T-helper 2 cell (primary cell): Measurements from ENCODE around the gene CCSER1.
A peak's percentile ranks its signal among the peaks of the same experiment; 100 is the strongest.

Experiments
- DNase-seq, 5 experiments: peaks; one replicate each; pipeline versions ENCODE4 v3.0.0 to v3.0.0-alpha.2; 2012 to 2022
- total RNA-seq, 2 donors: gene quantifications; one replicate each; lab custom pipeline; 2026; lab: John Stamatoyannopoulos, UW

The CCSER1 gene
- total RNA-seq, result 0.31 to 0.47 reads per million in 2 donors

DNA sequence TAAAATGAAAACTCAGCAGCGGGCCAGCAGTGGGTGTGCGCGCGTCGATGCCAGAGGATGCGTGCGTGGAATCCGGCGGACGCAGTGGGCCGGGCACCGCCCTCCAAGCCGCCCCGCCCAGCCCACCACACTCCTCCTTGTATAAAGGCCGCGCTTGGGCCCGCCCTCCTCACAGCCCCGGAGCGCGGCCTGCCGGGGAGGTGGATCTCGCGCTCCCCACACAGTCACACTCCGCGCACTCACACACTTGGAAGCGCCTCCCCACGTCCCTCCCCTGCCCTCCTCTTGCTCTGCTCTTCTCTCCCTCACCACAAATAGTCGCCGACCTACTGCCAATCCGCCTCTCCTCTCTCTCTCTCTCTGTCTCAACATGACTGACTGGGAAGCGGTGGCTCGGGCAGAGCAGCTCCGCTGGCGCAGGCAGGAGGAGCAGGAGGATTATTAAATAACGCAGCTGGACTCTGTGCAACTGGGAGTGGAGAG is at the start of gene CCSER1:
TSS of gene CCSER1 (plus strand) at position 172 of the 483 bp plus-strand sequence.
- peak in 2 of 5 experiments; percentile 5 to 34 for DNase-seq

DNA sequence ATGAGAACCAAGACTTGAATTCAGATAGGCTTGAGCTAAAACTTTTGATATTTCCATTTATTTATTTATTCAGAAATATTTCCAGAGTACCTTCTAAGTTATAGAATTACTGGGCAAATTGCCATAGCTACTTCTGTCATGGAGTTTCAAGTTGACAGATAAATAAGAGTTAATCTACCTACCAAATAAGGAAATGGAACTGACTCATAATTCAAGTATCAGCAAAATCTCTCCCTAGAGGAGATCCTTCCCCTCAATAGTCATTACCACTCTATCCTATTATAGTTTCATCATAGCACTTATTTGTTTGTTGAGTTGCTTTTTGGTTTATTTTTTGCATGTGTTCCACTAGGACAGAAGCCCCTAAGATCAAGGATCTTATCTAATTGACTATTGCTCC is 48.8 kb upstream of the CCSER1 start:
- DNase-seq, result peak in 1 of 5 experiments; percentile 2

DNA sequence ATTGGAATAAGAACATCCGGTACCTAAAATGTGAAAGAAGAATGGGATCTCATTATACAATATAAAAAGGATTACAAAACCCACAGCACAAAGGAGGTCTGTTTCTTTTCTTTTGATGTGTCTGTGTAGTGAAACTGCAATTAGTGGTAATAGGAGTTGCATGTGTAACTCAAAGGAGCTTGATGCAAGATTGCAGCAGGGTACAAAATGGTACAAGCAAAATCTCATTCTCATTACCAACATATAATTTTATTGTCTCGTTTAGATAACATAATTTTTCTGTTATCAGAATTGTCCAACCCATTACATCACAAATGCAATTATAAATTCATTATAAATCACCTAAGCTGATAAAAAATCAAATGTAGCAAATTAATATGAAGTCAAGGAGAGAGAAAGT is 47.1 kb upstream of the CCSER1 start:
- DNase-seq, result no peak

DNA sequence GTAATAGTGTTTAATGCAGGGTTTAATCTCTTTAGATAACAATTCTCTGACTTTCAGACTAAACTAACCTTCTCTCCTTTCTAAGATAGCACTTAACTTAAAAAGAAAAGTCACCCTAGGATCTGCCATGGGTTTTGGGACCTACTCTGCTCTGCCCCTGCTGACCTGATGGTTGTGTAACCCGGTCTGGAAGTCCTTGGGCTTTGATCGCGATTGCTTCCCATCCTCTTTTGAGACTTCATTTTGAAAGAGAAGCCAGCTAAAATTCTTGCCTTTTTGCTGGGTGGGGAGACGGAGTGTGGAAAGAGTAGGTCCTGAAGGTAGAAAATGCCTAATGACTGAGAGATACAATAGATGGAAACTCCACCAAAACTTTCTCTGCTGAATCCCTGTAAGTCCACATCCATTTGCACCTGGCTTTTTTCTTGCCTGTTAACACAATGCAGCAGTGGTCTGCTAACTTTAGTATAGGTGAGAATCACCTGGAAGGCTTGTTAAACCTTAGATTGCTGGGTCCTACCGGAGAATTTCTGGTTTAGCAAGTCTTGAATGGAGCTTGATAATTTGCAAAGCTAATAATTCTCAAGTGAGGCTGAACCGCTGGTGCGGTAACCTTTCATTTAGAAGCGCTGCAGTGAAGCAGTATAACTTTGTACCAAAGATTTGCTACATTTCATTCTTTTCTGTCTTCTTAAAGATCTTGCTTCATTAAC is 45.6 kb upstream of the CCSER1 start:
- no peak for DNase-seq

DNA sequence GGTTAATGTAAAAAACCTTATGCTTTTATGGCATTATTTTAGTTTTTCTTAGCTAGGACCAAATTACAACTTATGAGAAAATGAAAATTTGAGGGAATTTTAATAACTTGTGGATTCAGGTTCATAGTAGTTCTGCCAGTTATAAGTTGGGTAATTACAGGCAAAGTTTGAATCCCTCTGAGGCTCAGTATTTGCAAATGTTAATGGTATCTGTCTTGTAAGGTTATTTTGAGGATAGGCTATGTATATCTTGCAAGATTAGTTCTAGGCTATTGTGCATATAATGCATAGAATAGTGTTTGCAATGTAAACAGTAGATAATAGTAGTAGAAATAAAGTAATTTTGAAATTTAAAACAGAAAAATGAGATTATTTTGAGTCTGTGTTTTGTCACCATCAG is 44.7 kb upstream of the CCSER1 start:
- no peak for DNase-seq

DNA sequence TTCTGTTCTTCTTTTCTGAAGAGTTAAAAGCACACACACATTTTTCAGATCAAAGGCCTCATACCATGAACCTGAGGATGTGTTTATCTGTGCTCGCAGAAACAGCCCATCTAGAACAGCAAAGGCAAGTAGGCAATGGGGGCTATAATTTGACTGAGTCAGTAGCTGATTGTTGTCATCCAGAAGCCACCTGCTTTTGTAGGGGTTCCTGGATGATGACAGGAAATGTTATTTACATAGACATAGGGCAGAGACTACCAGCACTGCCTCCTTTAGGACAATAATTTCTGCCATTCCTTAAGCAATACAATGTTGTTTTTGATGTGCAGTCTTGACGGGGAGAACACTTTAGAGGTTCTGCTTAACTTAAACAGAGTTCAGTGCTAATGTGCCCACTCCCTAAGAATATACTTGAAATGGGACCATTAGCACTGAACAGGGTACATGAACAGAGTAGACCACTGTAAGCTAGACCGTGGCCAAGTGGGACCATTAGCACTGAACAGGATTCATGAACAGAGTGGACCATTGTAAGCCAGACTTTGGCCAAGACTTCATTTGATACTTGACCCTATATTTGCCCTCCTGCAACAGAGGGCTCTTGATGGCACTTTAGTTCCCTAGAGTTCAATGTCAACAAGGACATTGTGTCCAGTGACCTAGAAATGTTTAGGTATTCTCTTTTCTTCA is 42.8 kb upstream of the CCSER1 start:
- DNase-seq, result no peak

DNA sequence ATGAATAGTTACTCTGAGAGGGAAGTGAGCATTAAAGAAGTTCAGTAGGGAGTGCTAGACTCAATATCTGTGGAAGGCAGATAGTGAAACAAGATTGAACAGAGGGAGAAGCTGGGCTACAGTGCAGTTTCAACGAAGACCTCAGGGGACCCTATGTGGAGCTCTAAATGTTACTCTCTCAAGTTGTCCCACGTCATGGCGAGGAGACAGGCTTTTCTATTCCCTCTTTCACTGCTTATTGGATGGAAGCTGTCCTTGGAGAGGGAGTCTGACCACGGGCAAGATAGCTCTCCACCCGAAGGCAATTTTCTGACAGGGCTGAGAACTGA is 42.3 kb upstream of the CCSER1 start:
- DNase-seq, result no peak

DNA sequence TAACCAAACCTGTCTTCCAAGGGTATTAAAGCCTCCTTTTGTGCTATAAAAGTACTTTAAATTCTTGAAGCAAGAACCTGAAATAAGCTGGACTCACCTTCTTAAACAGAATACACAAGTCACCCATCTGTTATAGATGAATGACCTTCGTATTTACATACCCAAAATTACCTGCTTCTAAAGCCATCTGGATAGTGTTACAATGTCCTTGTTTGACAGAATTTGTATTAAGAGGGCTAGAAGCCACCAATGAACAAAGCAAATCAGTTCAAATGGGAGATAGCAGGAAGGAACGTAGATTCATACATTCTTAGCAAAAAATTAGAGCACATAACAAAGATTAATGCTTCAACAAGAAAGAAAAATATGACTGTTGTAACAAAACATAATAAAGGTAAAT is 33.7 kb upstream of the CCSER1 start:
- DNase-seq, result no peak

DNA sequence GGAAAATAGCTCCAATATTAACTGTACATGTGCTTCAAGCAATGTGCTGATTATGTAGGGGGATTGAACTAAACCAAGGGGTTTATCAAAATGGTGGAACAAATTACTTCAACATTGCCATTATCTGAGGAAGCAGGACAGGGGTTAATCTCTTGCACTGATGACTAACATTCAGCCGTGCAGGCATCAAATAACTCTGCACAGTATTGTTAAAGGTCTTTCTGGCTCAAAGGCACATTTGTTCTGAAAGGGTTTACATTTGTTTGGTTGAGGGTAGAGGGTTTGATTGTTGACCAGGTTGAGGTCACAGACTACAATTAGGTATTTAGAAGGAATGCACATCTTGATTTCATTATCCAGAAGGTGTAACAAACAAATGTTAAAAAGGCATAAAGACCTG is 32.2 kb upstream of the CCSER1 start:
- DNase-seq, result no peak

DNA sequence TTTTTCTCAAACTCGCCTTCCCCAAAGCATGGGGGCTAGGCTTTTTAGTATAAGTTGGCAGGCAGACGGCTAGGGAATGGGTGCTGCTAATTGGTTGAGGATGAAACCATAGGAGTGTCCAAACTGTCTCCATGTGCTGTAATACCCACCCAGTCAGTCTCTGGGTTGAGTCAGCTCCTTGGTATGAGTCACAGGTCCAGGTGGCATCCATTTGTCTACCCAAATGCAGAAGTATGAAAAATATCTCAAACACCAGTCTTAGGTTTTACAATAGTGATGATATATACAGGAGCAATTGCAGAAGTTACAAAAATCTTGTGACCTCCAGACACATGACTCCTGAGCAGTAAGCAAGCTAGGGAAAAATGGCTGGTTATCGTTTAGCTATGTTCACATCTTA is 27.4 kb upstream of the CCSER1 start:
- DNase-seq, result no peak

DNA sequence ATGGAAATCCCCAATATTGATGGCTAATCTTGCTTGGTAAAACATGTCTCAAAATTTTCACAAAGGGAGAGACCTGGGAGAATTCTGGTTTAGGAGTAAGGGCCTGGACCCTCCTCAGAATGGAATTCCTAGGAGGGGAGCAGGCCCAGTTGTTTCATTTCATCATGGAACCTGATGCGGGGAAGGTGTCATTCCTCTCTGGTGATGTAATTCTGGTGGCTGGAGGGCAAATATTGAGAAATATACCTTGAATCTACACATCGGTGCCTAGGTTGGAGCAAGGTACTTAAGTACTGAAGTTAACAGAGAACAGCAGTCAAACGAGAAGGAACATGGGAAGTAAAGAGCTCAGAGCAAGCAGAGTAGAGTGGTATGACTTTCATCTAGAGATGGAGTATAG is 23.2 kb upstream of the CCSER1 start:
- no peak for DNase-seq

DNA sequence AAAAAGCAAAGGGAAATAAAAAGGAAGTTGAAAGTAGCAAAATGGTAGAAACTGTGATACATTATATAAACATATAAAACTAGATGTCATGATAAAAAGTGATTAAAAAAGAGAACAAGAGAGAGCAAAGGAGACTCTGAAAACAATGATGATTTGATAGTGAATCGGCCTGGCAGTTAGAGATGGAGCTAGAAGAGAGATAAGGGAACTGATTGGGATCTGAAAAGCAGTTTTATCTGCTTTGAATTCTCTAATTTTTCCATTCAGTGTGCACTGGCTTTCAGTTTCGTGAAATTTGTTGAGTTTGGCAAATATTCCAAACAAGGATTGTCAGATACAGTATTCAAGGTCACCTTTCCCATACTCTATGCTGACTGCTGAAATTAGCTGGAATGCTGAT is 21.9 kb upstream of the CCSER1 start:
- no peak for DNase-seq

DNA sequence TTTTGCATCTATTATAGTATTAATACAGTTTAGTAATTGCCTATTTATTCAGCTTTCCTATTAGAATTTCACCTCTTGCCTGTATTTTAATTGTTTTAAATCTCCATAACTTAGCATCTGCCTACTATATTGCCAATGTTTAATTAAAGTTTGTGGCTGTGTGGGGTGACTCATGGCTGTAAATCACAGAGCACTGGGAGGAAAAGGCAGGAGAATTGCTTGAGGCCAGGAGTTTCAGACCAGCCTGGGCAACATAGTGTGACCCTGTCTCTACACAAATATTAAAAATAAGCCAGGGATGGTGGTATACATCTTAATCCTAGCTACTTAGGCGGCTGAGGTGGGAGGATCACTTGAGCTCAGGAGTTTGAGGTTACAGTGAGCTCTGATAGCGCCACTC is 14.5 kb upstream of the CCSER1 start:
- no peak for DNase-seq

DNA sequence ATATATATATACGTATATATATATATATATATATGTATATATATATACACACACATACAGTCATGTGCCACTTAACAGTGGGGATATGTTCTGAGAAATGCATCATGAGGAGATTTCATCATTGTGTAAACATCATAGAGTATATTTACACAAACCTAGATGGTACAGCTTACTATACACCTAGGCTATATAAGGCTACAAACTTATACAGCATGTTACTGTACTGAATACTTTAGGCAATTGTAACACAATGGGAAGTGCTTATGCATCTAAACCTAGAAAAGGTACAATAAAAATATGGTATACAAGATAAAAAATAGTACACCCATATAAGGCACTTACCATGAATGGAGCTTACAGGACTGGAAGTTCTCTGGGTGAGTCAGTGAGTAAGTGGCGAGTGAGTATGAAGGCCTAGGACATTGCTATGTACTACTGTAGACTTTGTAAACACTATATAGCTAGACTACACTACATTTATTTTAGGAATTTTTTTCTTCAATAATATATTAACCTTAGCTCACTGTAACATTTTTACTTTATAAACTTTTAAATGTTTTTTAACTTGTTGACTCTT is 13.2 kb upstream of the CCSER1 start:
- DNase-seq, result no peak

DNA sequence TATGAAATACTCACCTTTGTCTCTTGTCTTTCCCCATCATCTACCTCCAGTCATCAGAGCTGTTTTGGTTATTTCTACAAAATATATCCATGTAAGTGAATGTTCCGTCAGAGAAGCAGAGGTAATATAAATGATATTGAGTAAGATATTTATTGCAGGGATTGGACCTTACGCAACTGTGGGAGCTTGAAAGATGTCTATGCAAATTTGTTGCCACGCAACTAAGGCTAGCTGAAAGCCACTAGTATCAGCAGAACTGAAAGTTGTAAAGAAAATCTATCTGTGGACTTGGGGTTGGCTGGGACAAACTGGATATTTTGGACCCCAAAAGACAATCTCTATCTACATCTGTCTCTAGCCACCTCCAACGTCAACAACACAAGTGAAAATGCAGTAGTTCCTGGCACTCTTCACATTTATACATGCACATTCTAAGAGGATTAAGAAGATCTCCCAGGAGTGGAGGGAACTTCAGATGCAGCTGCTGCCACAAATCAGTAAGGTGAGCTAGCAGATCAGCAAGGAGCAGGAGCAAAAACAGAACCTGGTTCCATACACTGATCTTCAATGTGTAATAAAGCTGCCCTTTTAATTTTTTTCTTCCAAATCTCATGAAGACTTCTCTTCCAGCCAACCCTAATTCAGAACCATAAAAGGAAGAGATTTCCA is 8.5 kb upstream of the CCSER1 start:
- DNase-seq, result no peak

DNA sequence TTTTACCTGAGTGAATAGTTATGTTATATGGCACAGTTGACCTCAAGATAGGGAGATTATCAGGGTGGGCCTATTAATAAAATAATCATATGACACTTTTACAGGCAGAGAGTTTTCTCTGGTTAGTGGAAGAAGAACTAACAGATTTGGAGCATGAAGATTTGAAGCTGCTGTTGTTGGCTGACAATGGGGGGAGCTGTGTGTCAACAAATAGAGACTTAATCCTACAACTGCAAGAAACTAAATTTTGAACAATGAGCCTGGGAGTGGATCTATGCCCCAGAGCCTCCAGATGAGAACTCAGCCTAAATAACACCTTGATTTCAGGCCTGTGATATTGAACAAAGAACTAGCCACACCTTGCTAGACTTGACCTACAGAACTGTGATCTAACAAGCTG is 7.2 kb upstream of the CCSER1 start:
- DNase-seq, result no peak

DNA sequence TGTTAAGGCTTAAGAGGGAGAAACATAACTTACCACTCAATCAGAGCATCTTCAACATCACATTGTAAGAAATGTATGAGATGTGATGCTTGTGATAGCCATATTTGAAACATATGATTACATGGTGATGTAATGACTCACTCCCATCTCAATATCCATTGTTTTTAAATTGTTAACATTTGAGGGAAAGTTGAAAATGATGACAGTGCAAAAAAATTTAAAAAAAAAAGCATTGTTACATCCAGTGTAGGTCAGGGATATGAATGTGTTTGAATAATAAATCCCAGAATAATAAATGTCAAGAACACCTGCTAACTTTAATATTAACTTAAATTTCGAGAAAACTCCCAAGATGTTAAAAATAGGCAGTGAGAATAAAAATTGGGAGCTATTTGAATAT is 6.4 kb upstream of the CCSER1 start:
- DNase-seq, result no peak

DNA sequence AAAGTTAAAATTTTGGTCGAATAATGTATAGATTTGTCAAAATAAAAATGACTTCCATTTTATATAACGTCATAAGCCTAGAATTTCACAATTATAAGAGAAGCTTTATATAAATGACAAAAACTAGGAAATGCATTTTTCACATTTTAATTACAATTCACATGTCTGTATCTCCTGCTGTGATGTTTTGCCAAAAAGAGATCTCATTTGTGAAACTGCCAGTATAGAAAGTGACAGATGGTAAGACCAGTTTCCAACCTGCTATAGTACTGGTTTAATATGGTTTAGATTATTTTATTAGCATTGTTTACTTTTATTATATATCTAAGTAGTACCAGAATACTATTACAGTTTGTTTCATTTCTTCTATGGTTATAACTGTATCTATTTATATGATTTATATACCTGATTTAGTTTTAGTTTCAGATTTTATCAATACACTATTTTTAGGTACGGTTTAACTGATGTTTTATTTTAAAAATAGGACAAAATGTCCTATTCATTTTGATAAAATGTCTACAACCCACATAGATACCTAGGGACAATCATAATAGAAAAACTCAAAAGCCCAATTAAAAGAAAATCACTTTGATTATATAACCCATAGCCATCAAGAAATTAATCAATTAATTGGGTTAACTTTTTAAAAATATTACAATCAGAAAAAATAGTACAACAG is 5.4 kb upstream of the CCSER1 start:
- DNase-seq, result no peak

DNA sequence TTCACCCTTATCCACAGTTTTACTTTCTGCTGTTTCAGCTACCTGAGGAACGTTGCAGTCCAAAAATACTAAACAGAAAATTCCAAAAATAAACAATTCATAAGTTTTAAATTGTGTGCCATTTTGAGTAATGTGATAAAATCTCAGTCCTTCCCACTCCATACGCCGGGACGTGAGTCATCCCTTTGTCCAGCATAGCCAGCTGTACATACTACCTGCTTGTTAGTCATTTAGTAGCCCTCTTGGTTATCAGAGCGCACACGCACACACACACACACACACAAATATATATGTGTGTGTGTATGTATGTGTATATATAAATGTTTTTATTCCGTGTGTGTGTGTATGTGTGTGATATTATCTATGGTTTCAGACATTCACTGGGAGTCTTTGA is 4.8 kb upstream of the CCSER1 start:
- no peak for DNase-seq

DNA sequence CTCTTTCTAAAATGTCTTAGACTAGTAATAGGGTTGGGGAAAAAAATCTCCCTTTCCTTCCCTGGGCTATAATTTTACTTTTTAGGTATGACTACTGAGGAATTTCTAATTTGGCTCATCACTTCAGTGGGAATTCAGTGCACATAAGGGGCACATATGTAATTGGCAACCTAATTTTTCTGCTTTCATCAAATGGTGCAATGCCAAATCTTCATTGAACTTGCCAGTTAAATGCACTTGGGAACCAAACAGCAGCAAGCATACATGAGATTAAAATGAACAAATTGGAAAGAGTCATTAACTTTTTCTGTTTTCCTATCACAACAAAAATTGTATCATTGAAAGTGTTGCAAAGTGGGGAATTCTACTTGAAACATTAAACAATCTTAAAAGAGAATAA is 2.9 kb upstream of the CCSER1 start:
- DNase-seq, result no peak

DNA sequence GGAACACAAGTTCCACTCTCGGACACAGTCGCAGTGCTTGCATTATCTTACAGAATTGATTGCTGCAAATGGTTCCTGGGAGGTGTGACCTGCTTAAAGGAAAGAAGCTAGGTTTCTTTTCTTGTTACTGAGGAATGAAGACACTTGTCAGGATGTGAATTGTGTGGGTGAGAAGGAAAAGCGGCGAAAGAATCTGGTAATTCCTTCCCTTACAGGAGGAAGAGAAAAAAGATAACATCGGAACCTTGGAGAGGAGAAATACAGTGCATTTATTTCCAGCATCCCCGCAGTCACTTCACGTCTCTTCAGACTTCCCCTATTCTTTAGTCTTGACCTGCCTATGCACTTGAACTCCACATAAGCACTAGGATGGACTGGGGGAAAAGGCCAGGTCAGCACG is 389 bp upstream of the CCSER1 start:
- DNase-seq, result no peak

DNA sequence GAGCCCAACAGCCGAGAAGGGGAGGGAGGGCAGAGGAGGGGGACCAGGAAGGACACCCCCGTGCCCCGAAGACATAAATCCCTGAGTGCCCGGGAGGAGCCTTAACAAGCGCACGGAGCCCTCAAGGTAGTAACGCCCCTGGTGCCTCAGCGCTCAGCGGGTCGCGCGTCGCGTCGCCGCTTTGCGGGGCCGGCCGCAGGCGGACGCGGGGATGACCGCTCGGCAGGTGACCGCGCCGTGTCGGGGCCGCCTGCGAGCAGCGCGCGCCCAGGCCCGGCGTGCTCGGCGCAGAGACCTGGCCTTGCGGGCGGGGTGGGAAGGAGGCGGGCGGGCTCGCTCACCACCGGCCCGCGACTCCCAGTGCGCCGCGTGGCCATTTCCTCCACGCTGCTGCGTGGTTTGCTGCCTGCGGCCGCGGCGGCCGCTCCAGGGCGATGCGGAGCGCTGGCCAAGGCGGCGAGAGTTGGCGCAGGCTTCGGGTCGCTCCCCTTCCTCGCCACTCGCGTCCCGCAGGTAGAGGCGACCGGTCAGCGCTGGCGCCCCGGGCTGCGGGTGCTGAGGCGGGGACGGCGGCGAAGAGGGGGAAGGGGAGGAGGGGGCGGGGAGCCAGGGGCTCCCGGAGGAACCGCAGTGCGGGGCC is 632 bp downstream of the CCSER1 start:
- peak in 1 of 5 experiments; percentile 3 for DNase-seq
